HG03342 (cell line): ENCODE results near the gene GPC6.

Experiments used
- ATAC-seq: cut with Tn5 transposase; IDR thresholded peaks from one replicate; pipeline ENCODE4 v1.9.1; 2021; ENCODE audit warnings: mild to moderate bottlenecking, moderate library complexity; ENCODE audit not compliant: unreplicated experiment

The GPC6 gene

DNA sequence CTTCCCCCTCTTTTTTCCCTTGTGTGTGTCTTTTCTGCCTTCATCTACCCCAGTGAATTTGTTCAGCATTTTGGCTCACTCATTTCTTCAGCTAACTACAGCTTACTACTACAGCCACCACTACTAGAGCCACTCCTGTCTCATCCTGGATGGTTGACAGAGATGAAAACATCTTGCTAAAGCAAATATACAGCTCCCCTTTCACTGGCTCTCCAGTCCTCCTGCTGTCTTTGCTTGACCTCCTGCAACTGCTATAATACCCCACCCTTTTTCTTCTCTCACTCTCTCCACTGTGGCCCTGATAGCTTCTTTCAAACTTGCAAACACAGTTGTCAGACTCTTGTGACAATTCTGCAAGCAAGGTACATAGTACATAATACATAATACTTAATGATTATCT lies 729.3 kb downstream of the GPC6 start:
- no peak for ATAC-seq

DNA sequence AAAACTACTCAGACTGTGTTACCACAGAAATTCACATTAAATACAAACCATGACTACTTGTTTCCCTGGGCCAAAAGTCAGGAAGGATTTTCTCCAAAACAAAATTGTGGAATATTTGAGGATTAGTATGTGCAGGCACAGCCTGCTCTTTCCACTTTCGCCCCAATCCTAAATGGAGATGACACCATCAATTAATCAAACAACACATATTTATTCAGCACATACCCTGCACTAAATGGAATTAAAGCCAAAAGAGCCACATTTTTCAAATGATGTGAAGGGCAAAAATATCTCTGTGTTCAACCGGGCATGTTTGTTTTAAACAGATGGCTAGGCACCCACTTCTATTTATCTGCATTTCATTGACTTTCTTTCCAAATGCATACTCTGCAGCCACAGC lies 729.8 kb downstream of the GPC6 start:
- no peak for ATAC-seq

DNA sequence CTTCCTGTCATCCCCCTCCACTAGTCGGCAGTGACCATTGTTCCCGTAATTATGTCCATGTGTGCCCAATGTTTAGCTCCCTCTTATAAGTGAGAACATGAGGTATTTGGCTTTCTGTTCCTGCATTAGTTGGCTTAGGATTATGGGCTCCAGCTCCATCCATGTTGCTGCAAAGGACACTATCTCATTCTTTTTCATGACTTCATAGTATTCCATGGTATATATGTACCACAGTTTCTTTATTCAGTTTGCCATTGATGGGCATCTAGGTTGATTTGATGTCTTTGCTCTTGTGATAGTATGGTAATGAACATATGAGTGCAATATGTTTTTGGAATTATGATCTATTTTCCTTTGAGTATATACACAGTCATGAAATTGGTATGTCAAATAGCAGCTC lies 730.8 kb downstream of the GPC6 start:
- ATAC-seq: no peak

DNA sequence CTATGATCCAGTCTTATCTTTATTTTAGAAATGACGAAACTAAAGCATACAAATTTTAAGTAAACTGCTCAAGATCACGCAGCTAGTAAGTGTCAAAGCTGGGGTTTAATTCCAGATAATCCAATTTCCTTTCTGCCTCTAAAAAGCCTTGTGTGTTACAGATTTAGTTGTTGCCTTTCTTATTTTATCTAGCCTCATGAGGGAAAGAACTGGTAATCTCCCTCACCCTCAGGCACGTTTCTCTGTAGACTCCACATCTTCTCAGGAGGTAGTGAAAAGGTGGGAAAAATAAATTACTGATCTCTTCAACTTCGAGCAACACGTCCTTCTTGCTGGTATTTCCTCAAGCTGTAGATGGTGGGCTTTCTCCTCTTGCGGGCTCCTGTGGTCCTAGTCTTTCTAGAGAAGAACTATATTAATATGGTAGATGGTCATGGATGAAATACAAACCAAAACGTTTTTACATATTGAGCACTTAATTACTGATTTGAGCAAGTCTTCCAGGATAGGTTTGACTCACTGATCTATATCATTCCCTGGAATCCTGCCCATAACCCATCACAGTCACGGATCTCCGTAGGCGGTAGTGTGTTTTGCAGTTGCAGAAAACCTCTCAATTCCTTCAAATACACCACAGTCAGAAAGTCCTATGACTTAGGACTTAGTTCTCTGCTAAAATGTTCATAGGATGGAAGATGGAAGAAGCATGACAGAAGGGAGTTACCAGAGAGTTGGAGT lies 733.4 kb downstream of the GPC6 start:
- ATAC-seq: no peak

DNA sequence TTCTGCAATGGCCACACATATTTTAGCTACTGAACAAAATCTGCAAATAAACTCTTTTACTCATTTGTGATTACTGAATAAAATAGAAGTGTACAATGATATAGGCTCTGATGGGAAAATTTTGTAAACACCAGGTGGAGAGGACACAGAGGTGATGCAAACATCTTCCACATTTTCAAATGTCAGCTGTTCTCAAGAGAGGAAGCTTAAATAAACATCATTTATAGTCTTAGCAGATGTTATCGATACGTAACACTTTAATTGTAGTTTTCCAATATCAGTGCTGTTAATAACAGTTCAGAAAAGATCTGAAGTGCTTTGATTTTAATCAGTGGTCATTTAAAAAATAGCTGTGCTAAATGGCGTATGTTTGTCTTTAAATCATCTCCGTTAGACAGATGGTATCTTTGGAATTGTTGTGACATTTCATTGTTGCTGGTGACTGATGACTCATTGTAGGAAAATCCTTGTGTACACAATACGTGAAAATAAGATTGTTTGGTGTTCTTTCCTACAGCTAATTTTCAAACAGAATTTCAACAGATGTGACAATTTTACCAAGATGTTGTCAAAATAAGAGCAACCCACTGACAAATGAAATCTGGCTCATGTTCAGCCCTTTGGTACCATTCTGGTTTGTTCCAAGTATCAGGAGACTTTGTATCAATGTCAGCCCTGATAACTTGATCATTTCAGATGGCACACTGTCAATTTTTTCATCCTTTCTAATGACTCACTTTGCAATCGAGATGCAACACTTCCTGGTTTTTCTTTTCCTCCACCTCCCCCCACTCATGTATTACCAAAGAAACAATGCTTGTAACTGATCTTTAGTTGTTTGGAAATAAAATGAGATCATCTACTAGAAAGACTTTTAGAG lies 736.9 kb downstream of the GPC6 start:
- ATAC-seq: no peak

DNA sequence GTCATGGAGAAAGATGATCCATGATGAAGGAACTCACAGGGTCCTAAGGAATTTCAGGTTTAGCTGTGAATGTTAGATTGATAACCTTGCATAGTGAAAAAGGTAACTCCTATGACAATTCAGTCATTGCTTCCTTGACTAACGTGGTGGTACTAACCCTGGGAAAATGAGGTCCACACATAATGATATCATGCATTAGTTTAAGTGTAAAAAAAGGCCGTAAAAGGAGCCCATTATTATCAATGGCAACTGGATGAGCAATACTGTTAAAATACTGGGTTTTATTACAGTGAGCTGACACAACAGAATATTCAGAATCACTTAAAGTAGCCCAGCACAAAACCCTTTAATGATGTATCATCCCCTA lies 737.5 kb downstream of the GPC6 start:
- no peak for ATAC-seq

DNA sequence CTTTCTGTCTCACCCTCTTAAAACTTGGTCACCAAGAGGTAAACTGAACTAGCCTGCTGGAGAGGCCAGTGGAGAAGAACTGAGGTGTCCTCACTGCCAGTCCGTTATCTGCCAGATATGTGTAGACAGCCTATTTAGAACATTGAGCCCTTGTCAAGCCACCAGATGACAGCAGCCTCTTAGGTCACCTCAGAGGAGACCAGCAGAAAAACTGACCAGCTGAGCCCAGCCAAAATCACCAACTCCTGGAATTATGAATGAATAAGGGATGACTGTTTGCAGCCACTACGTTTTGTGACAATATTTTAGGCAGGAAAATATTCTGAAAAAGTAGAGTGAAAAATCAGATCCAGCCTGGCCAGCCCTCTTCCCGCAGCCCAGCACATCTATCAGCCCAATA lies 739.0 kb downstream of the GPC6 start:
- ATAC-seq: no peak

DNA sequence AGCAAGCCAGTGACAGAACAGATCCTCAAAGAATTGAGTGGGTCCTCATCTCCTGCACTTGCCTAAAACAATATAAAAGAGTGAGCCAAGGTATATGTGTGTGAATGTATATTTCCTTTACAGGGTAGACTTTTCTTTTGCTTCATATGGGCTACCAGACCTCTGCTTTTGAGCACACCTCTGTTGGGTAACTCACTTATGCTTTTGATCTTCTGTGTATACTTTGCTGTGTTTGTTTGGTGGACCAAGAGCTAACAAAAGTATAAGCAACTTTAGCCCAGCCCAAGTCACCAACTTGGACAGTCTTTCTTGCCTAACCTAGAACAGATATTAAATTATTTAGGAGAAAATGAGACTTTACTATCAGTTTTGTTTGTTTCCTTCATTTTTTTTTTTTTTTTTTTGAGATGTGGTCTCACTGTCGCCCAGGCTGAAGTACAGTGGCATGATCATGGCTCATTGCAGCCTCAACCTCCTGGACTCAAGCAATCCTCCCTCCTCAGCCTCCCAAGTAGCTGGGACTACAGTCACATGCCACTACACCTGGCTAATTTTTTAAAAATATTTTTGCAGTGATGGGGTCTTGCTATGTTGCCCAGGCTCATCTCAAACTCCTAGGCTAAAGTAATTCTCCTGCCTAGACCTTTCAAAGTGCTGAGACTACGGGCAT lies 739.8 kb downstream of the GPC6 start:
- no peak for ATAC-seq

DNA sequence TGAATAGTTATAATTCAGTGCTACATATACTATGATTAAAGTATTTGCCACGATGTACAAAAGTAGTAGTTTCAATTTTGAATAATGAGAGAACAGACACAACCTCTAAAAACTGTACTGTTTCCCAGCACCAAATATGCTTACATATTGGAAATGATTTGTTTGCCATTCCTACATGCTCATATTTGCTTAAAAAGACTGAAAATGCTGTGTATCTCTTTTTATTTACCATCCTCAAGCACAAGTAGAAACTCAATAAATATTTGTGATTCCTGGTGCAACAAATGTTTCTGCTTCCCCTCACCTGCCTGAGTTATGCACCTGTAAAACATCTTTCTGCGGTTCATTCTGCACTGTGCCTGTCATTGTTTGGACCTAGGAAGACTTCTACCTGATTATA lies 740.7 kb downstream of the GPC6 start:
- no peak for ATAC-seq

DNA sequence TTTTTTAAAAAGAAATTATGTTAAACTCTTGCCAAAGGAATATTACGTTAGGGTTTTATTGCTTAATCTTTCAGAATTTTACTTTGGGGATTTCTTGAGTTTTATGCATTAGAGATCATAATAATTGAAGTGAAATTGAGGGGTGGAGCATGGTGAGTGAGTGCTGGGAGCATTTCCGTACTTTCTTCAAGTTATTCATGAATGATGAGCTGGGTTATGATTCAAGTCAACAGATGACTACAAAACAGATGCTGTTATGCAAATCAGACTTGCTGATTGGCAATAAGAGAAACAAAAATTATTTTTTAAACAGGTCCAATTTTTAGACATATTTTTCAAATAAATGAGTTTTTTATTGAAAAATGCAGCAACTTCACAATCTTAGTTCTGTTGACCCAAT lies 748.6 kb downstream of the GPC6 start:
- no peak for ATAC-seq

DNA sequence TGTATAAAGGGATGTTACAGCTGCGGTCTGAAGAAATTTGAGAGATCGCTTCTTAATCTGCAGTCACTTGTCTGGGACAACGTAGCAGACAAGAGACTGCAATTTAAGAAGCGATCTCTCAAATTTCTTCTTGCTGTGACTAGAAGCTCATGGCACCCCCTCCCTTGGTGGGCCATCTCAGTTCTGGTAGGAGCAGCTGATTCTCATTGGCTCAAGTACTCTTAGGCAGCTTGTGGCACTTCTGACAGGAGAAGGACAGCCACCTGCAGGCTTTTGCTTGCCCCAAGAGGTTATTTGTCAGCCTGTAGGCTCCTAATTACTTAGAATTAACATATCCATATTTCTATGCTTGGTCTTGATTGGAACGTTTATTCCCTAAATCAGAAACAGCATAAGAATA lies 749.9 kb downstream of the GPC6 start:
- ATAC-seq: no peak

DNA sequence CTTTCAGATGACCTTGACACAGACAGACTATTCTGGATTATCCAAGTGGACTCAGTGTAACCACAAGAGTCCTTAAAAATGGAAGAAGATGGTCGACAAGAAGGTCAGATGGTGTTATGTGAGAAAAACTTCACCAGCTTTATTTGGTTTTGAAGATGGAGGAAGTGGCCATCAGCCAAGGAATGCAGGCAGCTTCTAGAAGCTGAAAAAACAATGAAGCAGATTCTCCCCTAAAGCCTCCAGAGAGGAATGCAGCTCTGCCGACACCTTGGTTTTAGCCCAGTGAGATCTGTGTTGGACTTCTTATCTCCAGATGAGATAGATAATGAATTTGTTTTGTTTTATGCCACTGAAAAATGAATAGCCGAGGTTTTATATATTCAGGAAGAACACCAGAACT lies 751.4 kb downstream of the GPC6 start:
- no peak for ATAC-seq

DNA sequence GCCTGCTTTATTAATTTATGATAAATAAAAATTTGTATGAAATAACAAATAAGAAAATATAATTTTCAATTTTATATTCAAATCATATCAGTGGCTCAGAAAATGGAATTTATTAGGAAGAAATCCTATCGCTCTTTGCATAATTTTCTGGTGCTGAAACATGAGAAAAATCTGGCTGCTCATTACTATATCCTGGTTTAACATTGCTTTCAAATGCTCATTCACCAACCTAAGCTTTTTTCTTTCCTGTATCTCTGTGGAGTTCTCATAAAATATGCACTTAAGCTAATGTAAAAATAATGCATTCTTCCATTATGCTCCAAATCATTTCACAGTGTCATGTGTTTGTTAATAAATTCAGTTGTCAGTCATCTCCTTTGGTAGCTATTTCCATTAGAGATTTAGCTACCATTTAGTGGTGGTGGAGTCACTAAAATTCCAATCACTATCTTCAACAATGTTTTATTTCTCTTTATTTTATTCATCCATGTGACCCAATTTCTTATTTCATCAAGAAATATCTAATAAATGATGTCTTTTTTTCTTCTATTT lies 754.9 kb downstream of the GPC6 start:
- ATAC-seq: no peak

DNA sequence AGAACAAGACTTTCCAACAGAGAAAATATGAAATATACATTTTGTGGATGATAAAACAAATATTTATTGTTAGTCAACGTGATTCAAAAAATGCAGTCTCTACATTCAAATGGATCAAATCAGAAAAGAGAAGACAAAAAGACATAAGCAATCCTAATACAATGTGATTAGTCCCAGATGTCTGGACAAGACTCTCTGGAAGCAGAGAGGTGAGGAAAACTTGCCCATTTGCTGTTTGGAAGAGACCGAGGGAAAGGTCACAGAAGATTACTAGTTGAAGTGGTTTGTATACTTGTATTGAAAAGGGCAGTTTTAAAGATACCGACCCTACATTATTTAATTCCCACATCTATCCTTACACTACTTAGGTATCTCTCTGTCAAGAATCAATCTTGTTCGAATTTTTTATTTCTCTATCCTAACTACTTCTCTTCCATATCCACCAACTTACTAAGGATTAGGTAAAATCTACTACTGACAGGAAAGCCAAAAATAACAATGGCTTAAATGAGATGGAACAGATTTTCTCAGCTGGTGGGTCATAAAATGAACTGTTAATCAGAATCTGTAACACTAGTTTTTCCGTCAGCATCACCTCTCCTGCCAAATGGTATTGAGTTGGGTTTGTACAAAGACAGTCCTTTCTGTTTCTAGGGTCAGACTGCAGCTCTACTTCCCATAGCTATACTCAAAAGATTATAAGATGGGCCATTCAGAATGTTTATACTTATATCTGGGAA lies 755.7 kb downstream of the GPC6 start:
- no peak for ATAC-seq

DNA sequence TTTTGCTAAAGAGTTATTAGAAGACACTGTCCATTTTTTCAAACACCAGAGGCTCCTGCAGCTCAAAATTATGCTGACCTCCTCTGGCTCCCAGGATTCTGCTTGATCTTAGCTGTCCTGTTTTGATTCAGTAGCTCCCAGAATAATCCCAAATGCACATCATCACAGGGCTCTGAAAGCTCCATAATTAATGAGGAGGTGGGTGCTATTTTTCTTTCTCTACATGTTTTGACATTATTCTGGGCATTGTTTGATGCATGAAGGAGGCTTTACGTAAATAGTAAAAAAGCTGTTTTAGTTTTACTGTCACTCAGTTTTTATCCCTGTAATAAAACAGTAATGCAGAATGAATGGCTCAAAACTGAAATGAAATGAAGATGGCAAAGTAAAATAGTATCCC lies 757.4 kb downstream of the GPC6 start:
- ATAC-seq: no peak

DNA sequence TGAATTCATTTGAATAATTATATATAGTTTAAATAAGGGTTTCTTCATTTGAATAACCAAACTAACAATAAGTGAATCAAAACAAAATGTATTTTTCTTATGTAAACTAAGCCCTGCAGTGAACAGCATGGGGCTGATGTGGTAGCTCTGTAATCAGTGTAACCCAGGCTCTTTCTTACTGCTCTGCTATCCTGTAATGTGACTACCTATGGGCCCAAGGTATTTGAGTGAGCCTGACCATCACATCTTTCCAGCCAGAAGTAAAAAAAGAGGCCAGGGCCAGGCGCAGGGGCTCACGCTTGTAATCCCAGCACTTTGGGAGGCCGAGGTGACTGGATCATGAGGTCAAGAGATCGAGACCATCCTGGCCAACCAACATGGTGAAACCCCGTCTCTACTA lies 758.3 kb downstream of the GPC6 start:
- ATAC-seq: no peak

DNA sequence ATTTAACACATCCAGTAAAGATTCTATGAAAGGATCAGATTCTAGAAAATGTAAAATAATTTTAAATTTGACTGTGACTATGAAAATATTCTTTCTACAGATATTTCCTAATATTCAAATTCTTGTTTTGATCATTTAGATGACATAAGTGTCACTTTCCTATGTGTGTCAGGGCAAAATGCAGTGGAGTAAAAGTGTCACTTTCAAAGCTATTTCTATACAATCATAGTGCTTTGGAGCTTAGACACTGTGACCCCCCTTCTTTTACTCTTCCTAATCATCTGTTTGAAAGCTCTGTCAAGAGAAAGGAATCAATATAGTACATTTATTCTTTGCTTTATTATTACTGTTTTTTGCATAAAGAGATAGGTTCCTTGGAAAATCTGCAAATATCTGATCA lies 760.9 kb downstream of the GPC6 start:
- ATAC-seq: no peak

DNA sequence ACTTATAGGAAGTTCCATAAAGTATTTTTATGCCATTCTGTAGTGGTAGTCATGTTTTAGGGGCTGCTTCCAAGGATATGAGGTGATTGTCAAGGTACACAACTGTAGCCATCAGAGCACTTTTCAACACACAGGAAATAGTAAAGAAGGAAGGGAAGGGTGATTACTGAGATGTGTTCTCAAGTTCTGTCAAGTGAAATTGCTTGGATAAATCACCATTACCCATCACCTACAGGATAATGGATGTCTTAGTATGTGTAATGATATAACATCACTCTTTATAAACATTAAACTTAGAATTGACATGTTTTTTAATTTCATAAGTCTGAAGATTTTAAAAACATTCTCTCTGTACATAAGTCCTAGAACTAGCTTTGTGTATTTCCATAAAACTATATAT lies 765.0 kb downstream of the GPC6 start:
- ATAC-seq: no peak

DNA sequence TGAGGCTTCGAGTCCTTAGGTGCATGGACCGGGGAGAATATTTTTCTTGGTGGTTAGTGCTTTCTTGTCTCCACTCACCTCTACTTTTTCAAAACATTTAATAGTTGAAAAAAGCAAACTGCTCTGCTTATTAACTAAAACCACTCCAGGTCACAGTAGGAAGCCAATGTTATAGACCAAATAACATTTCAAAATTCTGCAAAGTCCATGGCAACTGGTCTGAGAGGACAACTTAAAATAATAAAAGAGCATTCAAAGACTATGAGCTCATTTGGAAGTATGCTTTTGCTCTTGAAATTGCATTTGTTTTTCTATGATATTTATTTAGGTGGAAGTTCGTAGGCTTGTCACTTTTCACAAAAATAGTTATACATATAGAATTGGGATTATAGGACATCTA lies 769.9 kb downstream of the GPC6 start:
- no peak for ATAC-seq

DNA sequence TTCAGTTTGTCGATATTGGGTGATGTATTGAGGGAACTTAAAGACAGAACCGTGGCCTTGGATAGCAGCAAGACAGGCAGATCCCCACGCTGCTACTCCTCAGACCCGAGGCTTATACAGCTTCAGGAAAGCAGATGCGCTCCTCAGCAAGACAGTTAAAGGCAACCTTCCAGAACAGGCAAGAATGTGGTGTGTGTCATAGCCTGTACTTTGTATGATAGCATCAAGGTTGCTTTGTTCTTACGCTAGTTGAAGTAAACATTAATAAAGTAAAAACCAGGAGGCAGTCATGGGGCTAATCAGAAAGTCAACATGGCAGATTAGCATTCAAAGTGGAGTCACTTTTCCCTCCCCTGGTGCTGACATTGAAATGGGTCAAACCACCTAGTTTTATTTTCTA lies 779.7 kb downstream of the GPC6 start:
- ATAC-seq: no peak

DNA sequence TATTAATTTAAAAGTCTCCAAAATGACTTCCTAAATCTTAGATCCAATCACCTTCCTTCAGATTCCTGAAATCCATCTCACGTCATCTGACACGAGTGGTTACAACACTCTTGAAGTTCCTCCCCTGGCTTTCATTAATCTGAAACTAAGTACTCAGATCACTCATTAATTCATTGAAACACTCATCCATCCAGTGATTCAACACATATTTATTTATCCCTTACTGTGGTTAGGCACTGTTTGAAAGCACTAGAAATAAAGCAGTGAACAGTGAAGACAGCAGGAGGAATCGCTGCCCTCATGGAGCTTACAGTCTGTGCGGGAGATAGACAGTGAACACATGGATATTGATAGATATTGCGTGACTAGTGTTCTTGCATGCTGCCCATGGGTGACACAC lies 780.5 kb downstream of the GPC6 start:
- ATAC-seq: no peak
